Thyroid gland (tissue), 4 donors: ENCODE data around the gene RAB36. TPM values are rescaled to one million over a fixed set of nuclear protein-coding genes. Genes with fewer than 3 reads are reported as not detected.

Experiments
- DNase-seq, 2 donors: peaks; one replicate each; pipeline ENCODE4 v3.0.0-alpha.2; 2019
- H3K27ac ChIP-seq, 3 donors: fragments of 200-600 bp; sonication (generic); 1 replicate in 2 of 3; 2 replicates in 1 of 3; pipeline ENCODE4 v1.5.1; 2016 to 2019; ENCODE audit warnings: mild to moderate bottlenecking in 1 of 3, moderate library complexity in 1 of 3
- H3K27me3 ChIP-seq: fragments of 200-600 bp; sonication (generic); one replicate; pipeline ENCODE4 v1.5.1; 2019
- H3K36me3 ChIP-seq, 2 donors: fragments of 200-600 bp; sonication (generic); one replicate each; pipeline ENCODE4 v1.5.1; 2016 to 2019
- H3K4me1 ChIP-seq, 2 donors: fragments of 200-600 bp; sonication (generic); one replicate each; pipeline ENCODE4 v1.5.1; 2017 to 2019
- H3K4me3 ChIP-seq, 3 donors: fragments of 200-600 bp; sonication (generic); replicated peaks in 1 of 3; 1 replicate in 2 of 3; 2 replicates in 1 of 3; pipeline ENCODE4 v1.5.1; 2016; ENCODE audit warnings: mild to moderate bottlenecking in 1 of 3
- H3K9me3 ChIP-seq: fragments of 200-600 bp; sonication (generic); one replicate; pipeline ENCODE4 v1.5.1; 2017
- POLR2A ChIP-seq, 2 donors: fragments of 450-650 bp; IDR thresholded peaks; one replicate each; pipeline ENCODE4 v1.6.1; 2017; ENCODE audit warnings: antibody characterized with exemption in 2 of 2, mild to moderate bottlenecking in 2 of 2, moderate library complexity in 1 of 2
- WGBS, 2 donors: methylation state at CpG; one replicate each; pipeline ENCODE4 v1.1.5; 2017; 5-methylcytosine and 5-hydroxymethylcytosine counted together
- intact Hi-C: fragments of 100-400 bp; cut with DNase I; formaldehyde crosslinking; loops from one replicate; pipeline ENCODE4 v1.15.1; 2023
- total RNA-seq, 4 donors: library from RNA; depleted of rRNA; stranded (reverse); fragments of >200 nt; gene quantifications; one replicate each; pipeline ENCODE4 v1.2.3, GENCODE V29; 2016
- TF ChIP-seq, protein P1 (sequence below), 6 experiments: fragments of 200-600 bp in 3 of 6; fragments of 450-650 bp in 3 of 6; sonication (generic) in 3 of 6; IDR thresholded peaks; one replicate each; pipeline ENCODE4 v1.5.1; 2016 to 2019; ENCODE audit warnings: antibody characterized with exemption in 6 of 6, mild to moderate bottlenecking in 2 of 6, inconsistent platforms in 1 of 6, moderate library complexity in 1 of 6

The RAB36 gene
- total RNA-seq, 4 donors from 2014 or later: 10.9 to 33.4 (median 27.8) TPM

DNA sequence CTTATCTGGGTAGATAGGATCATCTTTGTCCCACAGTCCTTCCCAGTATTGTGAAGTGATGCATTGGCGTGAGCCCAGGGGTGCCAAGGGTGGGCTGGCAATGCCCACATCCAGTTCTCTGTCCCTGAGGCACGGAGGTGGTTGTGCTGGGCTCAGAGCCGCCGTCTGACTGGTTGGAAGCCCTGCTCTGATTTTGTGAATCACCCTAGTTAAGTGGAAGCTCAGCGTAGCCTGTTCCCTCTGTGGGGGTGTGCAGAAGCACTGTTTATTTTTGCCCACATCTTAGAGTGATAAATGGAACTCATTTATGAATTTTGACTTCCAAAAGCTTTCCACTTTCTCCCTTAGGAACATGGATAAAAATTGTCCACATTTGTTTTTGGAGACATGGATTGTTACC, 48.6 kb downstream of the RAB36 start:
- intact Hi-C loops: no loop called here
- Histone ChIP-seq H3K9me3 (no peaks in the 10 kb centered on the region), H3K36me3 (no peaks in the 10 kb centered on the region), H3K4me1 (peaks cover 63 to 85% of the 10 kb centered on the region in 2 donors), H3K27ac (peak overlapping the region in 1 of 3 donors; percentile 28), H3K4me3 (no peak overlapping the region), H3K27me3 (no peaks in the 10 kb centered on the region)
- 61 to 74% methylated on average over 5 of the region's 5 CpGs for WGBS, 2 donors
- DNase-seq: no peak
- no peak for TF ChIP-seq POLR2A (IDR thresholded peaks at IDR 0.05)
- TF ChIP-seq, protein P1, sequence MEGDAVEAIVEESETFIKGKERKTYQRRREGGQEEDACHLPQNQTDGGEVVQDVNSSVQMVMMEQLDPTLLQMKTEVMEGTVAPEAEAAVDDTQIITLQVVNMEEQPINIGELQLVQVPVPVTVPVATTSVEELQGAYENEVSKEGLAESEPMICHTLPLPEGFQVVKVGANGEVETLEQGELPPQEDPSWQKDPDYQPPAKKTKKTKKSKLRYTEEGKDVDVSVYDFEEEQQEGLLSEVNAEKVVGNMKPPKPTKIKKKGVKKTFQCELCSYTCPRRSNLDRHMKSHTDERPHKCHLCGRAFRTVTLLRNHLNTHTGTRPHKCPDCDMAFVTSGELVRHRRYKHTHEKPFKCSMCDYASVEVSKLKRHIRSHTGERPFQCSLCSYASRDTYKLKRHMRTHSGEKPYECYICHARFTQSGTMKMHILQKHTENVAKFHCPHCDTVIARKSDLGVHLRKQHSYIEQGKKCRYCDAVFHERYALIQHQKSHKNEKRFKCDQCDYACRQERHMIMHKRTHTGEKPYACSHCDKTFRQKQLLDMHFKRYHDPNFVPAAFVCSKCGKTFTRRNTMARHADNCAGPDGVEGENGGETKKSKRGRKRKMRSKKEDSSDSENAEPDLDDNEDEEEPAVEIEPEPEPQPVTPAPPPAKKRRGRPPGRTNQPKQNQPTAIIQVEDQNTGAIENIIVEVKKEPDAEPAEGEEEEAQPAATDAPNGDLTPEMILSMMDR (IDR thresholded peaks at IDR 0.05): no peak

DNA sequence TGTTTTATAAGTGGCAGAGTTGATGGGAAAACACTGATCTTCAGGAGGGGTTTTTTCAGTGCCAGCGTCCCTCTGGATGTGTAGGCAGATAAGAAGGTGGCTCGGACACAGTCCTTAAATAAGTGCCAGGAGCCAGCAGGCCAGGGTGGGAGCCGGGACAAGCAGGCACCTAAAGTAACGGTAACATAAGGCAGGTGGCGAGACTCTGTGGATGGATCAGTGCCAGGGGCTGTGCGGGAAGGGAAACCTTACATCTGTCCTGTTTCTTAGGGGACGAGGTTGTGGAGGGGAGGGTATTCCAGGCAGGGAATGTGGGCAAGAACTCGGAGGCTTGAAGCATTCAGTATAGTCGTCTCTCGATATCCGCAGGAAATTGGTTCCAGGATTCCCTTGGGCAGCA, 50.9 kb downstream of the RAB36 start:
- Histone ChIP-seq H3K4me1 (peaks cover 73 to 95% of the 10 kb centered on the region in 2 donors), H3K36me3 (no peaks in the 10 kb centered on the region), H3K27me3 (no peaks in the 10 kb centered on the region), H3K9me3 (no peaks in the 10 kb centered on the region), H3K27ac (peak overlapping the region in 1 of 3 donors; percentile 23), H3K4me3 (no peak overlapping the region)
- 52 to 54% methylated on average over 11 of the region's 11 CpGs for WGBS, 2 donors
- intact Hi-C loops: no loop called here
- DNase-seq: no peak
- TF ChIP-seq, protein P1 (IDR thresholded peaks at IDR 0.05): no peak
- no peak for TF ChIP-seq POLR2A (IDR thresholded peaks at IDR 0.05)

DNA sequence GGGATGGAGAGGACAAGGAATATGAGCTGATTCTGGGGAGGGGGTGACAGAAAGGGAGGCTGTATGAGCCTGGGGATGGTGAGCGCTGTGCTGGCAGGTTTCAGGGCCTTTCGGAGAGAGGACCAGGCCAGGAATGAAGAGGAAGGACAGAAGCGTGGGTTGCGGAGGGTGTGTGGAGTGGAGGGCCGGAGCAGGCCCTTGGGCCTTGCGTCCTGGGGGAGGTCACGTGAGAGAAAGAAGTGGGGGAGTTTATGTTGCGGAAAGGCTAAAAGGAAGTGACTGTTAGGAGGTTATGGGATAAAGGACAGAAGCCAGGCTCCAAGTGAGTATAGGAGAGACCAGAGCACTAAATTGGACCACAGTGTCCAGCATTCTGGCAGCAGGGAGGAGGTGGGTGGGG, 52.6 kb downstream of the RAB36 start:
- TF ChIP-seq, protein P1 (IDR thresholded peaks at IDR 0.05): no peak
- TF ChIP-seq POLR2A (IDR thresholded peaks at IDR 0.05): no peak
- intact Hi-C loops: no loop called here
- Histone ChIP-seq H3K27ac (no peak overlapping the region), H3K27me3 (no peaks in the 10 kb centered on the region), H3K4me1 (peaks cover 62 to 86% of the 10 kb centered on the region in 2 donors), H3K36me3 (no peaks in the 10 kb centered on the region), H3K4me3 (no peak overlapping the region), H3K9me3 (no peaks in the 10 kb centered on the region)
- no peak for DNase-seq
- WGBS, 2 donors: 87 to 93% methylated on average over 8 of the region's 8 CpGs

DNA sequence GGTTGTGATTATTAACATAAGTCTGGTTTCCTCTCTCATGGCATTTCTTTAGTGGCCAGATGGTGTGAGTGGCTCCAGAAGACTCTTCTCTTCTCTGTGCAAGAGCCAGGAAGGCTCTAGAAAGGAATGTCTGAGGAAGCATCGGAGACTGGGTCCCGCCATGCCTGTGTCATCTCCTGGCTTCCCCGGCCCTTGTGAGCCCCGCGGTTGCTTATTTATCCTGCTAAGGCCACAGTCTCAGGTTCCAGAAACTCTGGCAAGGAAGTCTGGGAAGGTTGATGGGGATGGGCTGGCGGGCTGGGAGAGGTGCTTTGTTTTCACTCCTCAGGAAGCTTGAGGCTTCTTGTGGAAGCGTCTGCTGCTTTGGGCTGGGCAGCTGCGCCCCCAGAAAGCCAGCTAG, 53.9 kb downstream of the RAB36 start:
- H3K9me3 ChIP-seq: no peaks in the 10 kb centered on the region
- TF ChIP-seq, protein P1 (IDR thresholded peaks at IDR 0.05): no peak
- TF ChIP-seq POLR2A (IDR thresholded peaks at IDR 0.05): no peak
- peaks cover 62 to 86% of the 10 kb centered on the region in 2 donors for H3K4me1 ChIP-seq
- no peak for DNase-seq
- intact Hi-C loops: no loop called here
- H3K27ac ChIP-seq: no peak overlapping the region
- 67 to 87% methylated on average over 8 of the region's 8 CpGs for WGBS, 2 donors
- no peaks in the 10 kb centered on the region for H3K27me3 ChIP-seq
- no peak overlapping the region for H3K4me3 ChIP-seq
- H3K36me3 ChIP-seq: no peaks in the 10 kb centered on the region

DNA sequence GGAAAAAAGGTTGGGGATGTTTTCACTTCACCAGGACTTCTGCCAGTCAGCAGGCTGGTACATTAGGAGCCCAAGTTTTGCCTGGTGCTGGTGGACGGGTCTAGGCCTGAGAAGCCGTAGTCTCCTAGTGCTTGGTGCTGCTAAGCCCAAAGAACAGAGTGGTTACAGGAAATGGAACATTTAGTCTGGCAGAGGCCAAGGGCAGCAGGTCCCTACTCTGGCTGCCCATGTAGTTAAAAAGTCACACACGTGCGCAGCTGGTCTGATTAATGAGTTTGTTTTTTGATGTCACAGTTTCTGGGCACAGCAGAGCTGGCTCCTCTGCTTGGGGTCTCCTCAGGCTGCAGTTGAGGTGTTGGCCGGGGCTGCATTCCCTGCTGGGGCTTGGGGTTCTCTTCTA, 55.6 kb downstream of the RAB36 start:
- no peaks in the 10 kb centered on the region for H3K36me3 ChIP-seq
- 70 to 82% methylated on average over 5 of the region's 5 CpGs for WGBS, 2 donors
- TF ChIP-seq, protein P1 (IDR thresholded peaks at IDR 0.05): no peak
- TF ChIP-seq POLR2A (IDR thresholded peaks at IDR 0.05): no peak
- H3K9me3 ChIP-seq: no peaks in the 10 kb centered on the region
- DNase-seq: no peak
- peaks cover 63 to 86% of the 10 kb centered on the region in 2 donors for H3K4me1 ChIP-seq
- intact Hi-C loops: no loop called here
- no peaks in the 10 kb centered on the region for H3K27me3 ChIP-seq
- H3K4me3 ChIP-seq: no peak overlapping the region
- H3K27ac ChIP-seq: peak overlapping the region; percentile 21 to 31 (median 28)
